Stimulated activated CD8-positive, alpha-beta memory T cell treated with anti-CD3 and anti-CD28 coated beads, Interleukin-4, amount 100 ng/mL, for 24 hours (primary cell): ENCODE measurements around the gene CASZ1.

Experiments
- DNase-seq: peaks from one replicate; pipeline ENCODE4 v3.0.0-alpha.2; 2020; ENCODE audit warnings: low read depth

Gene CASZ1

DNA sequence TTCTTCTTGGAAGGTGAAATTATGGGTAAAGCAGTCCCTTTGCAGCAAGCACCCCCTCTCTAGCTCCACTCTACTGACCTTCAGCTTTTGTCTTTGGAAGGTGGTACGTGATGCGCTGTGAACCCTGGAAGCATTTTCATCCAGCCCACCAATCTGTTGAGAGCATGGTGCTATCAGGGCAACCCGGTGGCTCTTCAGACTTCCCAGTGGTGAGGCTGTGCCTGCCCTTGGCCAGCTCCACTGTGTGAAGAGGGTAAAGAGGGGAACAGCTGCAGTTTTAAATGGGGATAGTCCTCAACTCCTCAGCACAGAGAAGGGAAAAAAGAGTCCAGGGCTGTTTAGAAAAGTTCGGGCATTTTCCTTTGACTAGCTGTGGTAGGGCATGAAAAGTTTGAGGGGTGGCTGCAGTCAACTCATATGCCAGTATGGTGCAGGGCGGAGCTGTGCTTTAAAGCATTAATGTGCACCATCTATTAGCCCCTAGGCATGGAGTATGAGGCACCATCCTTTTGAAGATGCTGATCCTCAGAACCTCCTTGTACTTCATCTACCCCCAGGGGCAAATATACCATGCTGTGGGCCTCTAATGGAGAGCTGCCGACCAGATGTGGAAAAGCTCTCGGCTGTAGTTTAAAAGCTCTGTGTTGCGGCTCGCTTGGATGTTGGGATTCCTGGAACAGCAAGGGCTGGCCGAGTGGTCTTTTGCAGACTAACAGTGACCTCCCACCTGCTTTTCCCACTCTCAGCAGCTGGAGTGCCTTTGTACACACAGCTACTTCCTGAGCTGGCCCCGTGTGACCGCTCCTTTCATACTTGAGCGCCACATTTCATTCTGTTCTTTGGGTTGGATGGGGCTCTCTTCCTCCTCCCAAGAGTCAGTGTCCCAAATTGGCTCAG lies 198.7 kb downstream of the CASZ1 start:
- DNase-seq = no peak

DNA sequence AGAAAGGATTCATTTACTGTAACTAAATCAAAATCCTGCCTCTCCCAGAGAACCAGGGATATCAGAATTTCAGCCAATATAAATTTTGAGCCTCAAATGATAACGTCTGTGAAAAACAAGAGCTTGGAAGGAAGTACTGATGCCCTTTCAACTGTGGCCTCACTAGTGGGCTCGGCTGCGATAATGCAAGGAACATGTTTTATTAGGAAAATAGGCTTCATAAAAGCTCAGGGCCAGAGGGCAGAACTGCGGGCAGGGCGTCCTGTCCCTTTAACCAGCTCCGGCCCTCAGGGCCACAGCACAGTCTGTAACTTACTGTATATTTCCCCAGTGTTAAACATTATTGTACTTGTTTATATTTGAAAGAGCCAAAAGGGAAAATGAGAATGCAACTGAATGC lies 199.7 kb downstream of the CASZ1 start:
- DNase-seq = no peak

- no peak for DNase-seq
Measured at GRCh38 chr1:10594595-10595223, 201.7 kb downstream of the CASZ1 start.

DNA sequence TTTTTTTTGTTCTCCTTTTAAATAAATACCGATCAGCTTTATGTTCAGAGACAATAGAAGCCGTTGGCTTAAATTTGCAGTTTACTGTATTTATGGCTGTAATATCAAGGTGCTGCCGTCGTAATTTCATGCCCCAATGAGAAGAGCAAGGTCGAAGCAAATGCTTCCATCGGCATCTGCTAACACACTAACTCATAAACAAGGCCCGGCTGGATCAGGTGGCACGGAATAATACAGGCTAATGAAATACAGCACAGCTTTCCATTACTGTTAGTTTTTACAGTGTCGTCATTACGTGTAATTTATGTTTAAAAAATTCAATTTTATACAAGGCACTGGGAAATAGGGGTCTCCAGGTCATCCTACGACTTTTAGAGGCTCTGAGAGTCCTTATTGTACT lies 202.7 kb downstream of the CASZ1 start:
- DNase-seq = no peak

- no peak for DNase-seq
Measured at GRCh38 chr1:10592373-10592772, 204.1 kb downstream of the CASZ1 start.

DNA sequence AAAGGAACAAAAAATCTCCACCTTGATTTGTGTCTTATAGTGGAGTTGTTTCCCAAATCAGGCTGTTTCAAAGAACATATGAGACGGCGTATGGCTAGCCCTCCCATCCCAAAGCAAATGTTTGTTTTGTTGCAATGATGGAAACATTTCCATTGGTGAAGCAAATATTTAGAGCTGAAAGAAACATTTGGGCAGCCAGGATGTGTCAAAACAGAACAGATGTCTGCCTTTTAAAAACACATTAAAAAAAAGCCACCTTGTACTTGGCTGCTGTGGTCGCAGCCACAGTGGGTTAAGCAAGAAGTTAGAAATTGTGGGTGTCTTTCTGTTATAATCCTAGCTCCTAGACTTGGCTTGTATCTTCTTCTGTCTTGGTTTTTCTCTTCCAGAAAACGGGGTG lies 205.4 kb downstream of the CASZ1 start:
- DNase-seq = no peak

DNA sequence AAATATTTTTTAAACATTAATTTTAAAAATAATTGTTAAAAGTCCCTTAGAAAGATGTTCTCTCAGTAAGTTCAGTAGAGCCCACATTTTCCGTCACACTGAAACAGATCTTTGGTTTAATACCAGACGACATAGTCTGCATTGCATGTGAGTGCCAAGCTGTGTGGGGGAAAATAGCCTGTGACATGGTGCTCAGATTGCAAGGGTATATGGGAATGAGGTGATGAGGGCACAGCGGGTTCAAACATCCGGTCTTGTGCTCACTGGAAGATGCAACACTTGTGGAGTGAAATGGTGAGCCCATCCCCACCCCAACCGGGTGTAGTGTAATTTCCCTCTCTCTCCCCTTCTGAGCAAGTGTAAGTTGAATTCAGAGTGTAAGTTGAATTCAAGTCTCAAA lies 207.4 kb downstream of the CASZ1 start:
- no peak for DNase-seq

DNA sequence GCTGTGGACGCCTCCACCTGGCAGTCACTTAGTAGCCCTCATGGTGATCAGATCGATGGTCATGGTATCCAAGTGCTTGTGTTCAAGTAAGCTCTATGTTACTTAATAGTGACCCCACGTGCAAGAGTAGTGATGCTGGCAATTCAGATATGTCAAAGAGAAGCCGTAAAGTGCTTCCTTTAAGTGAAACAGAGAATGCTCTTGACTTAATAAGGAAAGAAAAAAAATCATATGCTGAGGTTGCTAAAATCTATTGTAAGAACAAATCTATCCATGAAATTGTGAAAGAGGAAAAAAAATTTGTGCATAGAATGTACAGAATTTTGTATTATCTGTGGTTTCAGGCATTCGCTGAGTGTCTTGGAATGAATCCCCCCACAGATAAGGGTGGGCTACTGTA lies 207.8 kb downstream of the CASZ1 start:
- DNase-seq = no peak
